H1 (cell line): ENCODE data around the gene SULT6B1.

Experiments
- BRCA1 ChIP-seq: IDR thresholded peaks from 2 replicates; pipeline ENCODE4 v1.6.1; 2012; ENCODE audit warnings: low read depth, low read length, improper control_type of control experiment
- GTF2F1 ChIP-seq: IDR thresholded peaks from 2 replicates; pipeline ENCODE4 v1.6.1; 2012; ENCODE audit warnings: low read depth, low read length, improper control_type of control experiment, borderline replicate concordance
- JUN ChIP-seq: IDR thresholded peaks from 2 replicates; pipeline ENCODE4 v1.6.1; 2011; ENCODE audit warnings: low read depth, mild to moderate bottlenecking, improper control_type of control experiment, low read length
- KDM1A ChIP-seq: fragments of 200-600, 300-600 bp; sonication (generic); IDR thresholded peaks from 2 replicates; pipeline ENCODE4 v1.7.1; 2016; ENCODE audit warnings: mild to moderate bottlenecking, low read length, borderline replicate concordance
- RFX5 ChIP-seq: IDR thresholded peaks from 2 replicates; pipeline ENCODE4 v1.6.1; 2011; ENCODE audit warnings: low read depth, low read length, improper control_type of control experiment, borderline replicate concordance
- YY1 ChIP-seq: IDR thresholded peaks from 2 replicates; pipeline ENCODE4 v1.6.1; 2011; ENCODE audit warnings: low read depth, mild to moderate bottlenecking, low read length
- ZNF274 ChIP-seq: IDR thresholded peaks from 2 replicates; pipeline ENCODE4 v1.7.0; 2012; ENCODE audit warnings: low read length, borderline replicate concordance; ENCODE audit errors: extremely low read depth
- TF ChIP-seq, protein P1 (sequence below), 3 experiments: IDR thresholded peaks; 1 replicate in 2 of 3; 2 replicates in 1 of 3; pipeline versions ENCODE4 v1.5.1 to v1.6.1; 2011; ENCODE audit warnings: low read length in 3 of 3, mild to moderate bottlenecking in 3 of 3, inconsistent platforms in 2 of 3, low read depth in 1 of 3, moderate library complexity in 1 of 3; ENCODE audit not compliant: insufficient read depth in 1 of 3; ENCODE audit errors: control extremely low read depth in 1 of 3

DNA sequence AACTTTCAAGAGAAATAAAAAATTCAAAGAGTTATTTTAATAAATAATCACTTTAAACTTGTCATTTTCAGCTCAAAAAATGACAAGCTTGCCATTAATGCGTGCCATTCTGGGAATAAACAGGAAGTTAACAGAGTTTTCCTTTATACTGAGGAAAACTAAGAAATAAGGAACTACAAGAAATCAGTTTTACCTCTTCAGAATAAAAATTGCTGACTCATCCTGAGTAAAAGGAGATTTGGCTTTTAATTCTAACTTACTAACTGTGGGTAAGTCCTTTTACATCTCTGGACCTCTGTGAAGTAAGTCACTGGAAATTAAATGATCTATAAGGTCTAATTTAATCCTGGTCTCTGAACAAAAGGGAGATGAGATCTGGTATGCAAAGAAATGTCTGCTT lies 26.8 kb upstream of the SULT6B1 start:
- TF ChIP-seq, protein P1, sequence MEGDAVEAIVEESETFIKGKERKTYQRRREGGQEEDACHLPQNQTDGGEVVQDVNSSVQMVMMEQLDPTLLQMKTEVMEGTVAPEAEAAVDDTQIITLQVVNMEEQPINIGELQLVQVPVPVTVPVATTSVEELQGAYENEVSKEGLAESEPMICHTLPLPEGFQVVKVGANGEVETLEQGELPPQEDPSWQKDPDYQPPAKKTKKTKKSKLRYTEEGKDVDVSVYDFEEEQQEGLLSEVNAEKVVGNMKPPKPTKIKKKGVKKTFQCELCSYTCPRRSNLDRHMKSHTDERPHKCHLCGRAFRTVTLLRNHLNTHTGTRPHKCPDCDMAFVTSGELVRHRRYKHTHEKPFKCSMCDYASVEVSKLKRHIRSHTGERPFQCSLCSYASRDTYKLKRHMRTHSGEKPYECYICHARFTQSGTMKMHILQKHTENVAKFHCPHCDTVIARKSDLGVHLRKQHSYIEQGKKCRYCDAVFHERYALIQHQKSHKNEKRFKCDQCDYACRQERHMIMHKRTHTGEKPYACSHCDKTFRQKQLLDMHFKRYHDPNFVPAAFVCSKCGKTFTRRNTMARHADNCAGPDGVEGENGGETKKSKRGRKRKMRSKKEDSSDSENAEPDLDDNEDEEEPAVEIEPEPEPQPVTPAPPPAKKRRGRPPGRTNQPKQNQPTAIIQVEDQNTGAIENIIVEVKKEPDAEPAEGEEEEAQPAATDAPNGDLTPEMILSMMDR (IDR thresholded peaks at IDR 0.05; ENCODE audit: control extremely low read depth in 1 of 3, insufficient read depth in 1 of 3, low read depth in 1 of 3, low read length in 3 of 3) = no peak
- TF ChIP-seq KDM1A (no peak), JUN (no peak), BRCA1 (no peak), ZNF274 (no peak), RFX5 (no peak), GTF2F1 (no peak), YY1 (no peak)
